Mononuclear cell (primary cell): ENCODE data around the gene PGF. TPM values are rescaled to one million over a fixed set of nuclear protein-coding genes. Genes with fewer than 3 reads are reported as not detected.

Experiments used
- H3K27me3 ChIP-seq: 2 replicates; pipeline ENCODE4 v1.6.0; 2011; ENCODE audit warnings: low read length, control low read depth; ENCODE audit not compliant: insufficient read depth
- H3K4me1 ChIP-seq: 2 replicates; pipeline ENCODE4 v1.5.1; 2011; ENCODE audit warnings: mild to moderate bottlenecking, low read length, control low read depth; ENCODE audit not compliant: insufficient read depth
- H3K4me3 ChIP-seq: 2 replicates; pipeline ENCODE4 v1.5.1; 2011; ENCODE audit warnings: mild to moderate bottlenecking, low read length, moderate library complexity
- H3K9me3 ChIP-seq: 2 replicates; pipeline ENCODE4 v1.5.1; 2011; ENCODE audit warnings: low read depth, mild to moderate bottlenecking, control low read depth, low read length
- total RNA-seq: library from RNA; depleted of rRNA; stranded (reverse); fragments of >200 nt; gene quantifications from one replicate; pipeline ENCODE4 v1.2.3, GENCODE V29; 2012

PGF gene
- total RNA-seq, 1 donor: not detected

DNA sequence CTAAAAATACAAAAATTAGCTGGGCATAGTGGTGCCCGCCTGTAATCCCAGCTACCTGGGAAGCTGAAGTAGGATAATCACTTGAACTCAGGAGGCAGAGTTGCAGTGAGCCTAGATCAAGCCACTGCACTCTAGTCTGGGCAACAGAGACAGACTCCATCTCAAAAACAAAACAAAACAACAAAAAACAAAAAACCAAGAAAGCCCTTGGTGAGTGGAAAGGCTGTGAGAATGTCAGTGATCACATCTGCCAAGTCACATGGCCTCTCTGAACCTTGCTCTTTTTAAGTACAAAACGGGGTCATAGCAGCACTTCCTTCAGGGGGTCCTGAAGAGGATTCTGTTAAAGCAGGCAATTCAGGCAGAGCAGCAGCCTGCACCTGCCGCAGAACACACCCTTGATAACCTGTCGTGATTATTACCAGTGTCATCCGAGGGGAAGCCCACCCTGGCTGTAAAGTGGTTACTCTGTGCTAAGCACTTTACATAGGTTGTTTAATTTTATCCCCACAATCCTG is 41.9 kb downstream of the PGF start:
- Histone ChIP-seq H3K4me1 (no peaks in the 10 kb centered on the region), H3K27me3 (no peaks in the 10 kb centered on the region), H3K4me3 (no peak overlapping the region), H3K9me3 (no peaks in the 10 kb centered on the region)

DNA sequence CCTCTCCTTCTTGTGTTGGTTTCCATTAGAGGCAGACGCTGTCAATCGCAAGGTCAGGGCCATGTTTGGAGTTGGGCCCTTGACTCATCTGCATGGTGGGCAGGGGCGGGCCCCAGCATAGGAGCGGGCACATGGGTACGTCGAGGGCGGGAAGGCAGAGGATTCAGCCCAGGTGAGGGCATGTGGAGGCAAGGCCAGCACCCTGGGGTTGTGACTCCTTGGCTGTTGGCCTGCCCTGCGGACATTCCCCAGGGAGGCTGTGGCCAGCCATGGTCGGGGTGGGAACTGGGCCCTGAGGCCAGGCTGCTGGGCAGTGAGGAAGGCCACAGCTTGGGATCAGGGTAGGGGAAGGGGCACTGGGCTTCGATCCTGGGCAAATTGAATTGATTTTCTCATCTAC is 42.6 kb downstream of the PGF start:
- Histone ChIP-seq H3K4me3 (no peak overlapping the region), H3K27me3 (no peaks in the 10 kb centered on the region), H3K9me3 (no peaks in the 10 kb centered on the region), H3K4me1 (no peaks in the 10 kb centered on the region)

DNA sequence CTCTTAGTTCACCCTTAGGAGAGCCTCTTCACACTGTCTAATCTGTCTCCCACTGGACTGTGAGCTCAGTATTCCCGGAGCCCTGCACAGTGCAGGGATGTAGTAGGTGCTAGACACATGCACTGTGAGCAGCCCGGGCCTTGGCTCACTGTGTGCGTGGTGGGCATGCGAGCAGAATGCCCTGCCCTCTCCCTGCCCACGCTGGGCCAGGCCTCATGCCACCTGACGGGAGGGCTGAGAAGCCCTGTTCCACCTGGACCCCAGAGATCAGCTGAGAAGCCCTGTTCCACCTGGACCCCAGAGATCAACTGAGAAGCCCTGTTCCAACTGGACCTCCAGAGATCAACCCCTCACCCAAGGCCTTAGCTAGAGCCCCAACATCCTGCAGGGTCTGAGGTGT is 43.3 kb downstream of the PGF start:
- Histone ChIP-seq H3K4me1 (no peaks in the 10 kb centered on the region), H3K4me3 (no peak overlapping the region), H3K9me3 (no peaks in the 10 kb centered on the region), H3K27me3 (no peaks in the 10 kb centered on the region)

DNA sequence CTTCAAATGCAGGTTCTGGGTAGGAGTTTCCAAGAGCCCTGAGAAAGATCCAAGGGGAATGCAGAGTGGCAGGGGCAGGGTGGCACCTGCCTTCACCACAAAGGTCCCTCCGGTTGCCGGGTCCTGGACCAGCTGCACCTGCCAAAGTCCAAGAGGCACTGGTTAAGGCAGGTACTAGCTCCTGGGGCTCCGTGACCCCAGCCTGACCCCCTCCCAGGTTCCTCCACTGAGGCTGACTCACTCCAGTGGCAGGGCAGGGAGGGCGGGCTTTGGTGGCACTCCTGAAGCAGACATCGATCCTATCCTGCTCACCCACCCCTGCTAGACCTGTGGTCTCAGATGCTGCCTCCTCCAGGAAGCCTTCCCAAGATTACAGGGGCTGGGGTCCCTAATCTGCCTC is 43.7 kb downstream of the PGF start:
- Histone ChIP-seq H3K27me3 (no peaks in the 10 kb centered on the region), H3K4me3 (no peak overlapping the region), H3K9me3 (no peaks in the 10 kb centered on the region), H3K4me1 (no peaks in the 10 kb centered on the region)

DNA sequence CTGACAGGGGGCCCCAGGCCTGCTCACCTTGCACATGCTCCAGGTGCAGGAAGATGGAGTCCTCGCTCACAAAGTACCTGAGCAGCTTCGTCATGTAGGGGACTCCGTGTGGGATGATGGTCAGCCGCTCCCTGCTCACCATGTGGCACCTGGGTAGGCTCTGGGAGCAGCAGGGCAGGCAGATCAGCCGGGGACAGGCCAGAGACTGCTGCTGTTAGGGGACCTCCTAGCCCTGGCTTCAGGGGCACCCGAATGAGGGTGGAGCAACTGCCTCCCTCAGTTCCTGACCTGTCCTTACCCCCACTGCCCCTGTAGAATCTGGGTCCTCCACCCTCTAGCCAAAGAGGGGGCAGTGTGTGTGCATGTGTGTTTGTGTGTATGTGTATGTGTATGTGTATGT is 44.2 kb downstream of the PGF start:
- Histone ChIP-seq H3K27me3 (no peaks in the 10 kb centered on the region), H3K4me3 (no peak overlapping the region)

DNA sequence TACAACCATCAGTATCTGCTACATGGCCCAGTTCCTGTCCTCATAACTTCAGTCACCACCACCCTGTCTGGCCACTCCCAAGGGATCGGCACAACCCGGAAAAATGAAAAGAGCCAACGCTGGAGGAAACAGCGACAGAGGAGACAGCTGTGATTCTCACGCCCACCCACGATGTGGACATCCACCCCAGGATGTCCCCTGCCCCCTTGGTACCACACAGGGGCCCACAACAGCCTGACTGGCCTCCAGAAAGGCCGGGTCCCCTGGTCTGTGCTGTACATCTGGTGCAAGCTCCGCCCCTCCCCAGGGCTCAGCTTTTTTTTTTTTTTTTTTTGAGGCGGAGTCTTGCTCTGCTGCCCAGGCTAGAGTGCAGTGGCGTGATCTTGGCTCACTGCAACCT is 44.8 kb downstream of the PGF start:
- Histone ChIP-seq H3K4me1 (peaks cover 3% of the 10 kb centered on the region), H3K27me3 (no peaks in the 10 kb centered on the region), H3K4me3 (no peak overlapping the region), H3K9me3 (no peaks in the 10 kb centered on the region)

More for the DNA sequence above, 44.2 kb downstream of the PGF start:
- Histone ChIP-seq H3K9me3 (no peaks in the 10 kb centered on the region), H3K4me1 (no peaks in the 10 kb centered on the region)

DNA sequence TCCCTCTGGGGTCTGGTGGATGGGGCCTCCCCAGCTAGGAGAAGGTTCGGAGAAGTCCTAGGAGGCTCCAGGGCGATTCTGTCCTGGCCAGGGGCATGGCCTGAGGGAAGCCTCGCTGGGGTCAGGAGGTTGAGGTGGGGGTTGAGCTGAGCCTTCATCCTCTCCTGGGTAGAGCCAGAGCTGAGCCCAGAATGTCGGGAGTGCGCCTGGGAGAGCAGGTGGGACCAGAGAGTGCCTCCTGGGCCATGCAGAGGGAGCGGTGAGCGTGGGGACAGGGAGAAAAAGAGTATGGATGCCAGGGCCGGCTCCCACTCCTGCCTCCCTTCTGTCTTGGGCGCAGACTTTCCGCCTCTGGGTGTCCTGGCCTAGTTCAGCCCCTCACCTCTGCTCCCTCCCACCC is 45.5 kb downstream of the PGF start:
- Histone ChIP-seq H3K27me3 (no peaks in the 10 kb centered on the region), H3K4me1 (peaks cover 3% of the 10 kb centered on the region), H3K4me3 (no peak overlapping the region), H3K9me3 (no peaks in the 10 kb centered on the region)

DNA sequence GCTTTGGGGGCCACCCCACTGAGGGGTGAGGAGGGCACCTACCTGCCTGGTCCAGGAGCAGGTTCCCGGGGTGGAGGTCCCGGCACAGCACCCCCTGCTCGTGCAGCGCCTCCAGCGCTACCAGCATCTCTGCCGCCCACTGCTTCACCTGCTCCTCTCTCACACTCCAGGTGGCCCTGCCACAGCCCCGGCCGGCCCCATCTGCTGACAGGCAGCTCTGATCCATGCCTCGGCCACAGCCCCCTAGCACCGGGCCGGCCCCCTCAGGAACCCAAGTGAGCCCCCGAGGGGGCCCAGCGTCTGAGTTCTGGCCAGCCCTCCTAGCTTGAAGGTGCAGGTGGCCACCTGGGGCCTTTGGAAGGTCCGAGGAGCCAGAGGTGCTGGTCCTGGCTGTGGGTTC is 45.9 kb downstream of the PGF start:
- peaks cover 3% of the 10 kb centered on the region for H3K4me1 ChIP-seq
- H3K4me3 ChIP-seq: no peak overlapping the region
- H3K9me3 ChIP-seq: no peaks in the 10 kb centered on the region
- H3K27me3 ChIP-seq: no peaks in the 10 kb centered on the region

DNA sequence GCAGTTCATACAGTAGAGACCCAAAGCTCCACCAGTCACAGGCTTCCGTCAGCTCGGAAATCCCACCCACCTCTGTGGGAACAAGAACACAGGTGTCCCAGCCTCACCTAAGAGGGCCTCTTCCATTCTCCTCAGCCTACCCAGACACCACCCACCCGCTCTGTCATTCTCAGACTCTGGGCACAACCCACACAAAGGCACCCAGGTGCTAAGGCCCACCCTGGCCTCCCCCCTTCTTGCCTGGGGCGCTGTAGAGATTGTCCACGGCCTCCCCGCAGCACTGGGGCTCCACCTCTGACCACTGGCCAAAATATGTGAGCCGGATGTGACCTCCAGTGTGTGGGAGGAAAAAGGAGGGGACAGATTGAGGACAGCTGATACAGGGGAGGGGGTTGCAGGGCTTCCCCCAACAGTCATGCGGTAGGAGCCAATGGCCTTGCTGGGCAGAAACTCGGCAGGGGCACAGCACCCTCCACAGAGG is 46.5 kb downstream of the PGF start:
- Histone ChIP-seq H3K27me3 (no peaks in the 10 kb centered on the region), H3K4me1 (peaks cover 3% of the 10 kb centered on the region), H3K9me3 (no peaks in the 10 kb centered on the region), H3K4me3 (no peak overlapping the region)

DNA sequence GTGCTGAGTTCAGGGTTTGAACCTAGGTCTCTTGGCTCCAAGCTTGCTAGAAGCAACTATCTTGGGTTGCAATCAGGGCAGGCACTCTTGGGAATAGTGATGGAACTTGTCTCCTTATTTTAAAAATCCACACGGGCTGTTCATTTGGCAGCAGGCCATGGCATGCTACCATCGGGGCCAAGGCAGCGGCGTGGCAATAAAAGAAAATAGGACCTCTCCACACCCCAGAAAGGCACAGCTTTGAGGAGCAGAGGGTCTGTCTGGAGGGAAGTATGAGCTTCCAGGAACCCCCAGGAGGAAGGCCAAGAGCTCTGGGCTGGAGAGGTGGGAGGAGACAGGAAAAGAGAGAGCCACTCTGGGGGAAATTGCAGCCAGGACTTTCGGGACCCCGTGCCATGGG is 47.7 kb downstream of the PGF start:
- peaks cover 3% of the 10 kb centered on the region for H3K4me1 ChIP-seq
- no peaks in the 10 kb centered on the region for H3K9me3 ChIP-seq
- H3K4me3 ChIP-seq: no peak overlapping the region
- no peaks in the 10 kb centered on the region for H3K27me3 ChIP-seq

DNA sequence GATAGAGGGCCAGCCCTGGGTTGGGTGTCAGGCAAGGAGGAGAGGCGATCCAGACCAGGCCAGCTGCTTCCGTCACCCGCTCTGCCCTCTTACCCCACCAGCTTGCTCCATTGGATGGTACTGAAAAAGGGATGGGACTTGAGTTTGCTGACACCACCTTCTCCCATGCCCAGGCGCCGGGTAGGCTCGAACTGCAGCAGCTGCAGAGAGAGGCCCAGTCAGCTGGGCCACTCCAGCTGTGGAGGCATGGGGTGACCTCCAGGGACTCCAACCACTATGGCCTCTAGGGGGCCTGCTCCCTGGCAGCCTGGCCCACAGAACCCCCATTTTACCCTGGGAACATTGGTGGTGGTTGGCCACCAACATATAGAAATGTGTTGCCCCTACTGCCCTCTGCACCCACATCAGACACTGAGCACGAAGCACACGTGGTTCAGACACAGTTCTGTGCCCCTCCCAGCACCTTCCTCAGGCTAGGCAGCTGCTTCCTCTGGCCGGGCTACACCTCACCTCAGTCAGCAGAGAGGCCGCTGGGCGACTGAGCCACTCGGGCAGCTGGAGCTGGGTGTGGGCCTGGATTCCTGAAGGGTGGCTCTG is 48.4 kb downstream of the PGF start:
- Histone ChIP-seq H3K9me3 (no peaks in the 10 kb centered on the region), H3K27me3 (no peaks in the 10 kb centered on the region), H3K4me1 (peaks cover 3% of the 10 kb centered on the region), H3K4me3 (no peak overlapping the region)

DNA sequence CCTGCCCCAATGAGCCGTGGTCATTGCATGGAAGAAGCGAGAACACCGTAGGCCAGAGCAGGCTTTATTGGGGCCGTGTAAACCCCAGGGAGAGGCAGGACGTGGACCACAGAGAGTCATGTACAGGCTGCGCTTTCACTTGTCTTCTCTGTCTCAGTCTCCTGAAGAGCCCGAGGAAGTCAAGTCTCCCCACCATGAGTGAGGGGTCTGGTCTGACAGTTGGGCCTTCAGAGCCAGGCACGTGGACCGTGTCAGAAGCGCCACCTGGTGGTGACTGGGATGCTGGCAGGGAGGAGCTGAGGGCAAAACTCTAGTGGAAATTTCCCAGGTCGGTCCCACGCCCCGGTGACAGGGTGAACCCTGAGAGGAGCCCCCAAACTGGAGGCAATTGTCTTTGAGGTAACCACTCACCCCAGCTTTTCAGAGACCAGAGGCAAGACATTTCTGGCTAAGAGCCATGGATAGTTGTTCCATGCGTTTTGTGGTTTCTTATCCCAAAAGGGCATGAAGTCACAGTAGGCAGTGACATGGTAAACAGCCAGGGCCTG is 49.7 kb downstream of the PGF start:
- no peaks in the 10 kb centered on the region for H3K27me3 ChIP-seq
- H3K9me3 ChIP-seq: no peaks in the 10 kb centered on the region
- no peak overlapping the region for H3K4me3 ChIP-seq
- peaks cover 3% of the 10 kb centered on the region for H3K4me1 ChIP-seq

DNA sequence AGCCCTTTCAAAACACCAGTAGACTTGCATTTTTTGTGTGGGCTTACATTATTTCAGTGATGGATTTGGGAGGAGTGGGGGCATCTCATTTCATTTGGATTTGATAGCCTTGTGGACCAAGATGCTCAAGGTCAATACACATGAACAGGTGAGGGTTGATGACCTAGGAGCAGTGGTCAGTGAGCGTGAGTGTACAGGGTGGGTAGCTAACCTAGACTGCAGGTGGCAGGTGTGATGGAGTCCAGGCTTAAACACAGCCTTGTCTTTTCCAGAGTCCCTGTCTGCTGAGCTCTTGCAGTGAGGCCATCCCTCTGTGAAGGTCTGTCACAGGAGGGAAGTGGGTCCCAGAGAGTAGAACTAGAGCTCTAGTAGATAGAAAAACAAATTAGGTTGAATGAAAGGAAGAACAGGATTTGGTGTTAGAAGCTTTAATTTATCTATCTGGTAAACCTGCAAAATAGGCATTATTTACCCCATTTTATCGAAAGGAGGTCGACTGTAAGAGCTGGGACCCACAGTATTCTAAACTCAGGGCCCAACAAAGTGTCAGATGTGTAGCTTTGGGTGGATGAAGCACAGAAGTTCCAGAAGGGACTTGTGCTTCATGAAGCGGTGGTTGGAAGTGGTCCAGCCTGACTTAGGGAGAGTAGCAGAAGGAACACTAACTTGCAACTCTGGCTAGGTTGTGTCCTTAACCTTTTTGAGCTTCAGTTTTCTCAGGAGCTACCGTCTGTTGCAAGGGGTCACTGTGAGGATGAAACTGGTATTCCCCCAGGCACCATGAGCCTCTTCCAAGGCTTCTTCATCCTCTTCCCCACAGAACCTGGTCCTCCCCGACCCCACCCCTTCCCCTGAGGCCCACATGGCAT is 50.5 kb downstream of the PGF start:
- no peak overlapping the region for H3K4me3 ChIP-seq
- H3K9me3 ChIP-seq: no peaks in the 10 kb centered on the region
- H3K27me3 ChIP-seq: no peaks in the 10 kb centered on the region
- peaks cover 3% of the 10 kb centered on the region for H3K4me1 ChIP-seq

DNA sequence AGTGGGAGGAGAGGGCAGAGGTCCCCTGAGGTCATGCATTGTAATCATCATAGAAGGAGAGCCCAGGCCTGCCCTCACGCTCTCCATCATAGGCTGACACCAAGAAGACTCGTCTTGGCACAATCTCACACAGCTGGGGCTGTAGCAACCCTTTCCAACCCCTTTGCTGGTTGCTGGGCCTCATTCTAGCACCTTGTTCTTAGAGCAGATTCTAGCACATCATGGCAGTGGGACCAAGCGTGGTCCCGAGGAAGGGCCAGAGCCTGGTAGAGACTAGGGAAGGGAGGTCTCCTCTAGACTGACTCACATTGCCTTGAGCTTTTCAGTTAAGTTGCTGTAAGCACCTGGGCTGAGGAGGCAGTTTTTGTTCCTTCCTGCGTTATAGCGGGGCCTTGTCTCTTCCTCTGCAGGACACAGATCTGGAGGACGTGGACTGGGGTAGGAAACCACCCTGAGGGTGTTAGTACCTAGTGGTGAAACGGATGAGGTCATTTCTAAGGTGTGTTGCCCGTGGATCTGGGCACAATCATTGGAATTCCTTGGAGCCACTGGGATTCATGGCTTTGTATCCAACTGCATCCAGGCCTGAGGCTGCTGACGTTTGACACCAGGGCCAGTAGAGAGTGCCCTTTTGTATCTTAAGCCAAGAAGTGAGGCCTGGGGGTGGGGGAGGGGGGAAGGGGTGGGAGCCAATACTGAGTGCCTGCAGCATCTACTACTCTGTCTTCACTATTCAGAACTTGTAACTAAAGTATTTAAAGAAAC is 52.3 kb downstream of the PGF start:
- Histone ChIP-seq H3K9me3 (no peaks in the 10 kb centered on the region), H3K4me1 (peaks cover 3% of the 10 kb centered on the region), H3K4me3 (no peak overlapping the region), H3K27me3 (no peaks in the 10 kb centered on the region)

DNA sequence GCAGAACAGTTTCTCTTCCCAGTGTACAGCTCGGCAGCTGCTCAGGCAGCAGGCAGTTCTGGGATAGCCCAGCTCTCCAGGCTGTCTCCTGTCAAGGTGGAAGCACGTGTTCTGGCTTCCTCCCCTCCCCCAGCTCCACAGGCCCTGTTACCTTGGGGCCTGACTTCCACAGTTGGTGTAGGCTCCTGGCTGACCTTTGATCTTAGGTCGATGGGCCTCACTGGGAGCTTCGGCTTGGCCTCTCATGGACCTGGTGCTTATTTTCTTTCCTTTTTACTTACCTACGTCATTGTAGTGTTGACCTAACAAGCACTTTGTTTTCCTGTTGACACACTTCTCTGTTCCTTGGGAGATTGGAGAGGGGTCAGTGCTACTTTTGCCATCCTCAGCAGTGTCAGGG is 56.7 kb downstream of the PGF start:
- H3K27me3 ChIP-seq: no peaks in the 10 kb centered on the region
- peaks cover 7% of the 10 kb centered on the region for H3K4me1 ChIP-seq
- no peaks in the 10 kb centered on the region for H3K9me3 ChIP-seq
- H3K4me3 ChIP-seq: no peak overlapping the region
